Tibial nerve (tissue), 4 donors: ENCODE data around the gene TCP11L2. TPM values are rescaled to one million over a fixed set of nuclear protein-coding genes. Genes with fewer than 3 reads are reported as not detected.

Experiments used
- DNase-seq, 2 donors: peaks; one replicate each; pipeline ENCODE4 v3.0.0-alpha.2; 2019; ENCODE audit warnings: low spot score in 2 of 2
- H3K27ac ChIP-seq, 4 donors: fragments of 200-600 bp; sonication (generic) in 3 of 4; one replicate each; pipeline ENCODE4 v1.5.1; 2017 to 2019; ENCODE audit warnings: mild to moderate bottlenecking in 1 of 4
- H3K27me3 ChIP-seq, 2 donors: fragments of 200-600 bp; sonication (generic) in 1 of 2; one replicate each; pipeline versions ENCODE4 v1.5.1 to v1.6.0; 2017 to 2019
- H3K36me3 ChIP-seq, 3 donors: fragments of 200-600 bp; sonication (generic); one replicate each; pipeline ENCODE4 v1.5.1; 2018 to 2019
- H3K4me1 ChIP-seq, 4 donors: fragments of 200-600 bp; sonication (generic) in 3 of 4; one replicate each; pipeline ENCODE4 v1.5.1; 2017 to 2019
- H3K4me3 ChIP-seq, 4 donors: fragments of 200-600 bp; sonication (generic) in 3 of 4; one replicate each; pipeline ENCODE4 v1.5.1; 2017 to 2019; ENCODE audit warnings: mild to moderate bottlenecking in 1 of 4, moderate library complexity in 1 of 4
- H3K9me3 ChIP-seq, 4 donors: fragments of 200-600 bp; sonication (generic) in 3 of 4; one replicate each; pipeline ENCODE4 v1.5.1; 2017 to 2019
- CTCF ChIP-seq, 5 experiments: fragments of 200-600 bp in 3 of 5; fragments of 450-650 bp in 2 of 5; sonication (generic) in 3 of 5; IDR thresholded peaks; one replicate each; pipeline ENCODE4 v1.5.1; 2016 to 2019; ENCODE audit warnings: antibody characterized with exemption in 5 of 5, mild to moderate bottlenecking in 3 of 5, moderate library complexity in 2 of 5
- EP300 ChIP-seq, 2 donors: sonication (generic); formaldehyde crosslinking; IDR thresholded peaks; one replicate each; pipeline ENCODE4 v1.6.1; 2017; ENCODE audit warnings: antibody characterized with exemption in 2 of 2, mild to moderate bottlenecking in 1 of 2
- POLR2A ChIP-seq, 2 donors: fragments of 450-650 bp; IDR thresholded peaks; one replicate each; pipeline ENCODE4 v1.6.1; 2017; ENCODE audit warnings: antibody characterized with exemption in 2 of 2, mild to moderate bottlenecking in 2 of 2, moderate library complexity in 2 of 2
- WGBS, 2 donors: methylation state at CpG; one replicate each; pipeline ENCODE4 v1.1.5; 2018; 5-methylcytosine and 5-hydroxymethylcytosine counted together
- total RNA-seq, 4 donors: library from RNA; depleted of rRNA; stranded (reverse); fragments of >200 nt; gene quantifications; one replicate each; pipeline ENCODE4 v1.1.0, GENCODE V29; 2016

TCP11L2 gene
- total RNA-seq, 4 donors from 2014 or later, result 21.6 to 34.9 (median 29.8) TPM

GRCh38 chr12:106345746-106346145 is 43.2 kb downstream of the TCP11L2 start:
- Histone ChIP-seq H3K9me3 (no peaks in the 10 kb centered on the region), H3K36me3 (peaks cover 0 to 29% (median 0%) of the 10 kb centered on the region in 3 donors), H3K4me1 (peaks cover 0 to 32% (median 11%) of the 10 kb centered on the region in 4 donors), H3K27me3 (no peaks in the 10 kb centered on the region), H3K4me3 (no peak overlapping the region), H3K27ac (no peak overlapping the region)
- peak in 1 of 2 donors; percentile 14 for DNase-seq
- TF ChIP-seq CTCF (IDR thresholded peaks at IDR 0.05) (peak in 3 of 5 experiments; percentile 18 to 51 (median 27)), EP300 (IDR thresholded peaks at IDR 0.05) (no peak), POLR2A (IDR thresholded peaks at IDR 0.05) (no peak)
- 62% methylated on average over 5 of the region's 5 CpGs for WGBS, 2 donors

GRCh38 chr12:106348411-106348810 is 45.9 kb downstream of the TCP11L2 start:
- no peak for TF ChIP-seq EP300 (IDR thresholded peaks at IDR 0.05)
- no peak for TF ChIP-seq POLR2A (IDR thresholded peaks at IDR 0.05)
- no peak for TF ChIP-seq CTCF (IDR thresholded peaks at IDR 0.05)
- 30 to 39% methylated on average over 4 of the region's 4 CpGs for WGBS, 2 donors
- H3K27me3 ChIP-seq, result no peaks in the 10 kb centered on the region
- no peak for DNase-seq
- peaks cover 0 to 8% (median 0%) of the 10 kb centered on the region in 4 donors for H3K4me1 ChIP-seq
- no peaks in the 10 kb centered on the region for H3K9me3 ChIP-seq
- H3K4me3 ChIP-seq, result no peak overlapping the region
- H3K27ac ChIP-seq, result no peak overlapping the region
- peaks cover 0 to 29% (median 0%) of the 10 kb centered on the region in 3 donors for H3K36me3 ChIP-seq

GRCh38 chr12:106353175-106353574 is 50.6 kb downstream of the TCP11L2 start:
- WGBS, 2 donors, result 81 to 83% methylated on average over 6 of the region's 6 CpGs
- TF ChIP-seq CTCF (IDR thresholded peaks at IDR 0.05), result no peak
- no peak for TF ChIP-seq POLR2A (IDR thresholded peaks at IDR 0.05)
- TF ChIP-seq EP300 (IDR thresholded peaks at IDR 0.05), result no peak
- no peak for DNase-seq

GRCh38 chr12:106357549-106358395 is 55.2 kb downstream of the TCP11L2 start, which contains the start of gene POLR3B:
TSS of gene POLR3B (plus strand) at chr12:106357748. CDS start at chr12:106357880, 132 bp downstream.
- peak within 1 kb of the TSS; percentile 44 to 86 (median 77) for H3K4me3 ChIP-seq

More at GRCh38 chr12:106353175-106353574, 50.6 kb downstream of the TCP11L2 start:
- Histone ChIP-seq H3K4me3 (no peak overlapping the region), H3K27ac (no peak overlapping the region), H3K4me1 (peaks cover 0 to 12% (median 2%) of the 10 kb centered on the region in 4 donors), H3K9me3 (no peaks in the 10 kb centered on the region), H3K36me3 (peaks cover 0 to 4% (median 0%) of the 10 kb centered on the region in 3 donors), H3K27me3 (no peaks in the 10 kb centered on the region)

More at GRCh38 chr12:106357549-106358395, 55.2 kb downstream of the TCP11L2 start, which contains the start of gene POLR3B:
- Histone ChIP-seq H3K36me3 (no peaks in the 10 kb centered on the region), H3K27ac (peak within 1 kb of the TSS; percentile 72 to 94 (median 86)), H3K27me3 (no peaks in the 10 kb centered on the region), H3K4me1 (peaks cover 0 to 24% (median 6%) of the 10 kb centered on the region in 4 donors), H3K9me3 (no peaks in the 10 kb centered on the region)
- WGBS, 2 donors, result 1% methylated on average over 46 to 53 of the region's 63 CpGs
- peak; percentile 90 to 93 for DNase-seq
- TF ChIP-seq EP300 (IDR thresholded peaks at IDR 0.05) (peak; percentile 59 to 95), POLR2A (IDR thresholded peaks at IDR 0.05) (peak; percentile 64 to 74), CTCF (IDR thresholded peaks at IDR 0.05) (peak; percentile 83 to 94 (median 90))
